SK-N-MC (cell line): Measurements from ENCODE around the gene BCR.

Experiments
- EZH2 ChIP-seq: fragments of 200-600 bp; sonication (generic); IDR thresholded peaks from one replicate; pipeline ENCODE4 v1.6.1; 2017; ENCODE audit warnings: antibody characterized with exemption
- POLR2AphosphoS5 ChIP-seq: IDR thresholded peaks from 2 replicates; pipeline ENCODE4 v1.6.1; 2012; ENCODE audit warnings: mild to moderate bottlenecking, low read depth, low read length, borderline replicate concordance

DNA sequence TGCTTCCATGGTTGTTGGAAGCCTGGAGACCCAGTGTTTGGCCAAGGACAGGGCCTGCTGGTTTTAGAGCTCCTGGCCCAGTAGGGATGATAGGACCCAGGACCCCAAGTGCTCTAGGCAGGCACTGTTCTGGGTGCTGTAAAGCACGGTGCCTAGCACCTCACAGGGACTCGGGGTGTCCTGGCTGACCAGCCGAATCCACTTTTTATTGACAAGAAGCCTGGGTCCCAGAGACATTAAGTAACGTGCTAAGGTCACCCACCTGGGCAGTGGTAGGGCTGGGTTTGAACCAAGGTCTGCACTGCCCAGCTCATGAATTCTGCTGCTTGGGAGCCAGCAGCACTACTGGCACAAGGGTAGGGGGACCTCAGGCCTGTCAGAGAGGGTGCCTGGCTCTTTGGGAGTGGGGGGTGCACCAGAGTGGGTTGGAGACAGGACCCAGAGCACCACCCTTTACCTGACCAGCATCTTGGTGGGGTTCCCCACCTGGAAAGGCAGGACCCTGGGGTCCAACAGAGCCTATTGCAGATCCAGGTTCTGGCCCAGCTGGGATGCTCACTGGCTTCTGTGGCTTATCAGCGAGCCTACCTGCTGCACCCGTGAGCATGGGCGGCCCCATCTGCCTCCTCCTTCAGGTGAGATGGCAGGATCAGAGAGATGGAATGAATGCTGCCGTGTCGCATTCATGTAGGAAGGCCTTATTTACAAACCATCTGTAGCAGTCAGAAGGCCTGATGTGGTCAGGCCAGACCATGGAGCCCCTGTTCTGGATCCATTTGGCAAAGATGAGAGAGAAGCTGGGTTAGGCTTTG is 52.0 kb downstream of the BCR start:
- TF ChIP-seq POLR2AphosphoS5: no peak
- TF ChIP-seq EZH2: no peak
